ENCODE results near the gene NFX1. TPM values are rescaled to one million over a fixed set of nuclear protein-coding genes. Genes with fewer than 3 reads are reported as not detected.
A peak's percentile ranks its signal among the peaks of the same experiment; 100 is the strongest.

The NFX1 gene
- total RNA-seq, 1 donor from 2014 or later = 34.1 TPM

GRCh38 chr9:33415501-33416038 lies 125.3 kb downstream of the NFX1 start:
- Mint-ChIP-seq H3K9me3 (no peaks in the 10 kb centered on the region), H3K27me3 (peaks cover 8% of the 10 kb centered on the region), H3K4me1 (ENCODE audit: unreplicated experiment) (peaks cover 13% of the 10 kb centered on the region), H3K36me3 (no peaks in the 10 kb centered on the region), H3K27ac (peak overlapping the region; percentile 90), H3K4me3 (peak overlapping the region; percentile 34)
- DNase-seq (ENCODE audit: extremely low spot score, unreplicated experiment) = peak; percentile 77
- peak; percentile 77 for TF ChIP-seq CTCF (conservative IDR thresholded peaks at IDR 0.05)

DNA sequence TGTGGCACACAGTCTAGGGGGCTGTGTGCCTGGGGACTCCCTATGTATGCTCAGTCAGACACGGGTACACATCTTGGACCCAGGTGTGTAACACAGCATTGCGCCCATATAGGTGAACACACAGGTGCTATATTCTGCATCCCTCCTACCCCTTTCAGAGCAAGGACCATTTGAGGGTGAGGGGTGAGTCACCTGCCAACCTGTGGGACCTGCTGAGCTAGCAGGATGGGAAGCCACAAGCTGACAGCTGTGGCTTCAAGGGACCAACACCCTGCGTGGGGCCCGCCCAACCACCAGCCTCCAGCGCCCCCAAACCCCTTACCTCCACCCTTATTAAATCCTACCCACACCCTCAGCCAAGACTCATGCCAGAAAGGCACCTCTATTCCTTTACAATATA lies 126.7 kb downstream of the NFX1 start:
- H3K4me1 Mint-ChIP-seq (ENCODE audit: unreplicated experiment) = peaks cover 13% of the 10 kb centered on the region
- peak overlapping the region; percentile 62 for H3K4me3 Mint-ChIP-seq
- peaks cover 8% of the 10 kb centered on the region for H3K27me3 Mint-ChIP-seq
- H3K27ac Mint-ChIP-seq = peak overlapping the region; percentile 30
- no peaks in the 10 kb centered on the region for H3K36me3 Mint-ChIP-seq
- no peaks in the 10 kb centered on the region for H3K9me3 Mint-ChIP-seq
- DNase-seq (ENCODE audit: extremely low spot score, unreplicated experiment) = no peak
- no peak for TF ChIP-seq CTCF (conservative IDR thresholded peaks at IDR 0.05)

DNA sequence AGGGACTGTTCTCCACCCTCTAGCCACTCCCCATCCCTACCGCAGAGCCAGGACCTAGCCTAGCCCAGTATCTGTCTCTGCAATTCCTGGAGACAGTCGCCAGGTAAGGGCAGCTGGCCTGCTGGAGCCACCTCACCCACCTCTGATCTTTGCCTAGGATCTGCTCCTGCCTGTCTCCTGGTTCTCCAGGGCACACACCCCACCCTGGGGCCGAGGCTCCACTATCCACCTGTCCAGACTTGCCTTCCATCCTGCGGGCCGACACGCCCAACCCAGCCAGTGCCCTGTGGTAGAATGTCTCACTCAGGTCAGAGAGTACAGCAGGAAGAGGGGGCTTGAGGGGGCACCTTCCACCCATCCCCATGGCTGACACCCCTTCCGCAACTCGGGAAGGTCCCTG lies 127.8 kb downstream of the NFX1 start:
- Mint-ChIP-seq H3K27ac (no peak overlapping the region), H3K9me3 (no peaks in the 10 kb centered on the region)
- no peak for TF ChIP-seq CTCF (conservative IDR thresholded peaks at IDR 0.05)

DNA sequence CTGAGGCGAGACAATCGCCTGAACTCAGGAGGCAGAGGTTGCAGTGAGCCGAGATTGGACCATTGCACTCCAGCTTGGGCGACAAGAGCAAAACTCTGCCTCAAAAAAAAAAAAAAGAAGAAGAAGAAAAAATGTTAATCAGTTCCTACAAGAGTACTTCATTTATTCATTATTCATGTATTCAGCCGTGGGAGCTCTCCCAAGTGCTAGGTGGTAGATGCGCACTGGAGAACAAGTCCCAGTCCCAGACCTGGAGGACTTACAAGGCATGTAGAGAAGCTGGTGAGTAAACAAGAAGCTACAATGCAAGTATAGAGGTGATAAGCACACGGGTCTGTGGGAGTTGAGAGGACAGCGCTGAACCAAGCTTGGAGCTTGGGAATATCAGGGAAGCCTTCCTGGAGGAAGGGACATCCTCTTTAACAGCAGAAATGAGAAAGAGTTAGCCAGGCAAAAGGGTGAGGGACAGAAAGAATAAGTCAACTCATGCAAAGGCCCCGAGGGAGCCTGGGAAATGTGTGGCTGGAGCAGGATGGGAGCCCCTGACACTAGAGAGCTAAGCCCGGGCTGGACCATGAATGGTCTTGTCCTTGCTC lies 129.5 kb downstream of the NFX1 start:
- H3K4me1 Mint-ChIP-seq (ENCODE audit: unreplicated experiment) = peaks cover 13% of the 10 kb centered on the region
- no peak overlapping the region for H3K4me3 Mint-ChIP-seq
- H3K27ac Mint-ChIP-seq = no peak overlapping the region
- no peaks in the 10 kb centered on the region for H3K36me3 Mint-ChIP-seq
- no peak for TF ChIP-seq CTCF (conservative IDR thresholded peaks at IDR 0.05)
- peaks cover 8% of the 10 kb centered on the region for H3K27me3 Mint-ChIP-seq
- no peak for DNase-seq (ENCODE audit: extremely low spot score, unreplicated experiment)
- no peaks in the 10 kb centered on the region for H3K9me3 Mint-ChIP-seq

More for the DNA sequence above, 127.8 kb downstream of the NFX1 start:
- no peak overlapping the region for H3K4me3 Mint-ChIP-seq
- peaks cover 8% of the 10 kb centered on the region for H3K27me3 Mint-ChIP-seq
- H3K36me3 Mint-ChIP-seq = no peaks in the 10 kb centered on the region
- DNase-seq (ENCODE audit: extremely low spot score, unreplicated experiment) = no peak
- H3K4me1 Mint-ChIP-seq (ENCODE audit: unreplicated experiment) = peaks cover 13% of the 10 kb centered on the region

Other genes starting within 250 kb of the NFX1 start
- 21.0 and 25.4 TPM in 2 replicates for gene SMU1, start 213.8 kb upstream of the NFX1 start, total RNA-seq (ENCODE audit: low replicate concordance)
- 91.9 and 150 TPM in 2 replicates for gene B4GALT1, start 123.2 kb upstream of the NFX1 start, total RNA-seq (ENCODE audit: low replicate concordance)
- not detected in 2 replicates for gene SPINK4, start 50.3 kb upstream of the NFX1 start, total RNA-seq (ENCODE audit: low replicate concordance)
- 92.6 and 113 TPM in 2 replicates for gene BAG1, start 25.8 kb upstream of the NFX1 start, total RNA-seq (ENCODE audit: low replicate concordance)
- gene CHMP5, start 25.5 kb upstream of the NFX1 start, total RNA-seq (ENCODE audit: low replicate concordance) = 51.4 and 53.7 TPM in 2 replicates
- gene AQP7, start 112.1 kb downstream of the NFX1 start, total RNA-seq (ENCODE audit: low replicate concordance) = 3.7 and 5.0 TPM in 2 replicates
- 33.1 and 67.0 TPM in 2 replicates for gene AQP3, start 157.1 kb downstream of the NFX1 start, total RNA-seq (ENCODE audit: low replicate concordance)
- gene NOL6, start 183.4 kb downstream of the NFX1 start, total RNA-seq (ENCODE audit: low replicate concordance) = 39.2 and 46.3 TPM in 2 replicates
- 2.8 and 10.3 TPM in 2 replicates for gene ANKRD18B, start 233.7 kb downstream of the NFX1 start, total RNA-seq (ENCODE audit: low replicate concordance)

All from type B pancreatic cell (in vitro differentiated cells).